Uterus (tissue), 2 donors: Measurements from ENCODE around the gene CIRBP.

Experiments used
- POLR2A ChIP-seq, 2 donors: fragments of 450-650 bp; IDR thresholded peaks; one replicate each; pipeline ENCODE4 v1.6.1; 2016; ENCODE audit warnings: antibody characterized with exemption in 2 of 2, mild to moderate bottlenecking in 1 of 2, moderate library complexity in 1 of 2
- TF ChIP-seq, protein P1 (sequence below), 4 experiments: fragments of 200-600 bp in 2 of 4; fragments of 450-650 bp in 2 of 4; sonication (generic) in 2 of 4; IDR thresholded peaks; one replicate each; pipeline ENCODE4 v1.5.1; 2016 to 2019; ENCODE audit warnings: antibody characterized with exemption in 4 of 4, mild to moderate bottlenecking in 2 of 4, moderate library complexity in 1 of 4

DNA sequence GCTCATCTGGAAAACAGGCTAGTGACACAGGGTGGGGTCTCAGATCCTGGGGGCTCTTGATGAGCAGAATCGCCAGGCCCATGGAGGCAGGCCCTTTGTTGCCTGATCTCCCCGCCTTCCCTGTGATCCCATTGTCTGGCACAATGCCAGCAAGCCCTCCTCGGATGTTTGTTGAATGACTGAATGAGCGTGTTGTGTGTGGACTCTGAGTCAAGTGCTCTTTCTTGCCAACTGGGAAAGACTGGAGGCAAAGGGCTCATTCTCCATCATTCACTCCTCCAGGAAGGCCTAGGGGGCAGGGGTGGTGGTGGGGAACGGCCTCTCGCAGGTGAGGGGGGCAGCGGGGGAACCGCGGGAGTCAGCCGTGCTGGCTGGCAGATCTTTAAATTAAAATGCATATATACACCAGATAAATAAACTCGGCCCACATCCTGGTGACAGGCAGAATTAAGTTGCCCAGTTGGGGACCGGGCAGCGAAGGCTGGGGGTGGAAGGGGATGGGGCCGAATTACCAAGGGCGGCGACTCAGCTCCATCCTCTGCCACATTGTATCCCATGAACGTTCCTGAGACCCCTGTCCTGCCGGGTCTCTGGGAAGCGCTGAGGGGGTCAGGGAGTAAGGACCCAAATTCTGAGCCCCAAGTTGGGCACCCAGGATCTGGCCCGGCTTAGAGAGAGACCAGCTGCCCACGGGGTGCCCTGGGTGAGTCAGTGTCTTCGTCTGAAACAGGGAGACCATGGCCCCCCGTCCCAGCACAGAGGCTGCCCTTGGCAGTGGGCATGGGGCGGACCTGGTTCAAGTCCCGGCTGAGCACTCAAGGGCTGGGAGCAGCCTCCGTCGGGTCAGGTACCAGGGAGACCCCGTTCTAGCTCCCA is 41.1 kb downstream of the CIRBP start:
- TF ChIP-seq, protein P1, sequence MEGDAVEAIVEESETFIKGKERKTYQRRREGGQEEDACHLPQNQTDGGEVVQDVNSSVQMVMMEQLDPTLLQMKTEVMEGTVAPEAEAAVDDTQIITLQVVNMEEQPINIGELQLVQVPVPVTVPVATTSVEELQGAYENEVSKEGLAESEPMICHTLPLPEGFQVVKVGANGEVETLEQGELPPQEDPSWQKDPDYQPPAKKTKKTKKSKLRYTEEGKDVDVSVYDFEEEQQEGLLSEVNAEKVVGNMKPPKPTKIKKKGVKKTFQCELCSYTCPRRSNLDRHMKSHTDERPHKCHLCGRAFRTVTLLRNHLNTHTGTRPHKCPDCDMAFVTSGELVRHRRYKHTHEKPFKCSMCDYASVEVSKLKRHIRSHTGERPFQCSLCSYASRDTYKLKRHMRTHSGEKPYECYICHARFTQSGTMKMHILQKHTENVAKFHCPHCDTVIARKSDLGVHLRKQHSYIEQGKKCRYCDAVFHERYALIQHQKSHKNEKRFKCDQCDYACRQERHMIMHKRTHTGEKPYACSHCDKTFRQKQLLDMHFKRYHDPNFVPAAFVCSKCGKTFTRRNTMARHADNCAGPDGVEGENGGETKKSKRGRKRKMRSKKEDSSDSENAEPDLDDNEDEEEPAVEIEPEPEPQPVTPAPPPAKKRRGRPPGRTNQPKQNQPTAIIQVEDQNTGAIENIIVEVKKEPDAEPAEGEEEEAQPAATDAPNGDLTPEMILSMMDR (IDR thresholded peaks at IDR 0.05), result no peak
- no peak for TF ChIP-seq POLR2A (IDR thresholded peaks at IDR 0.05)
